HG03378 (cell line): ENCODE data around the gene SORCS2.

ENCODE experiments used
- ATAC-seq: cut with Tn5 transposase; IDR thresholded peaks from one replicate; pipeline ENCODE4 v1.9.1; 2021; ENCODE audit warnings: mild to moderate bottlenecking, moderate library complexity; ENCODE audit not compliant: unreplicated experiment

The SORCS2 gene

DNA sequence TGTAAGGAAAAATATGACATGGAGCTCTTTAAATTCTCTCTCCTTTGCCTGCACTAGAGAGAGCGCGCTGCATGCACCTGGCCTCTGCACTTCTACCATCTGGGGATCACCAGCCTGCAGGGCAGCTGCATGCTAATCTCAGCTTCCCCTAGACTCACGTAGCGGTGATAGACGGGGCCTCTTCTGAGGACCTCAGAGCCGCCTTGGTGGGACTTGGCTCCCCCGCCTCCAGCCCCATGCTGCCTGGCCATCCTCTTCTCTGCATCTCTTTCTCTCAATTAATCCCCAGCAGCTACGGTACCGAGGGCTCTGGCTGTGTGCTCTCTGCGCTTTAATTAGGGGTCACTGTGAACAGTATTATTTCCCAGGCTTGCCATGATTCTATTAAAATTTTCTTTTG is 295.2 kb downstream of the SORCS2 start:
- no peak for ATAC-seq

DNA sequence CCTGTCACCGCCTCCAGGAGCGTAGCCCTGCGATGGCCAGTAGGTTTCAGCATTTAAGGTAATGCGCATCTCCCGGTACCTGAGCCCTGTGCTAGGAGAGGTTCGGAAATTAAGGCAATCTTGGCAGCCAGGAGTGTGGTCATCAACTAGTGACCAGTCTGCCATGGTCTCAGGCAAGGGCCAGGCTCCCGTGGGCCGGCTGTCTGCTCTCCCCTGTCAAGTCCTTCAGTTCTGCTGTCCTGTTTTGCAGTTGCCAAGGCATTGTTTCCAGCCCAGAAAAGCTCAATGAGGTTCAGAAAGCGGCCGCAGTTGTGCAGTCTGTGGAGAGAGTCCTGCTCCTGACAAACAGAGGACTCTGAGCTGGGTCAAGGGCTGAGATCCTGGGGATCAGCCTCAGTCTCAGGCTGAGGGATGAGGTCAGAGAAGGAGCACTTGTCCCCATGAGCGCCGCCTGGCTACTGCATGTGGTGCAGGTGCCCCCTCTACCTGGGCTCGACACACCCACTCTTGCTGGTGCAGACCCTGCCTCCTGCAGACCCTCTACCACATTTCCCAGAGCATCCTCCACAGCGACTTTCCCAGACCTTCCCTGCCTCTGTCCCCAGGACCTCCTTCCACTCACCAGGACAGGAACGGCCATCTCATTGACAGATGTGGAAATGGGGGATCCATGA is 295.8 kb downstream of the SORCS2 start:
- ATAC-seq, result no peak

DNA sequence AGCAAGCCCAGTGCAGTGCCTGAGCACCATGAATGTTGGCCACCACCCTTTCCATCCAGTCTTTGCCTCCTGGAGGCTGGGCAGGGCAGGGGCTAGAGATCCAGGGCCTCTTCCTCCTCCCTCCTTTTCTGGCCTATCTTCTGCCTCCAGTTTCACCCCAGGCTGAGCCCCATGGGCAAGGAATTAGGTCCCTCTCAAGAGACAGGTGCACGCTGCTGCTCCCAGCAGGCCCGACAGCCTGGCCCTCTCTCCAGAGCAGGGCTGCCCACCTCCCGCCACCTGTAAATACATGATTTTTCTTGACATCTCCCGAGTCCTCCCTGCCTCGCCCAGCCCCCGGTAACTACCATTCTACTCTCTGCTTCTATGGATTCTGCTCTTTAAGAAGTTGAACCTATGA is 299.6 kb downstream of the SORCS2 start:
- no peak for ATAC-seq

- no peak for ATAC-seq
These were observed 306.3 kb downstream of the SORCS2 start for GRCh38 chr4:7498446-7499200.

DNA sequence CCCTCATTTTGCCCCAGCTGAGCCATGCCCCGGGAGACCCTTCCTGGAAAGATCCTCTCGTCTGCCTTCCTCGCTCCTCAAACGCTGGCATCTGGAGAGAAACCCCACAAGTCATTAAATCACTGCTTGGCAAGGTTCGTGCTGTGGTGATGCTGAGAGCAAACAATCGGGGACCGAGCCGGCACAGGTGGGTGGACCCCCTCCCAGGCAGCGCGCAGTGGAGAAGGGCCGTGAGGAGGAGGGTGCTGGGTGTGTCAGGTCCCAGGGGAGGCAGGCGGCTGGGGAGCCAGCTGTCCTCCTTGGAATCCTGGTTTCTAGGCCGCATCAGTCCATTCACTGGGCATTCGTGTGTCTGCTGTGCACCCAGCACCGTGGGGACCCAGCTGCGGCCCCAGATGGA is 307.3 kb downstream of the SORCS2 start:
- ATAC-seq, result no peak

DNA sequence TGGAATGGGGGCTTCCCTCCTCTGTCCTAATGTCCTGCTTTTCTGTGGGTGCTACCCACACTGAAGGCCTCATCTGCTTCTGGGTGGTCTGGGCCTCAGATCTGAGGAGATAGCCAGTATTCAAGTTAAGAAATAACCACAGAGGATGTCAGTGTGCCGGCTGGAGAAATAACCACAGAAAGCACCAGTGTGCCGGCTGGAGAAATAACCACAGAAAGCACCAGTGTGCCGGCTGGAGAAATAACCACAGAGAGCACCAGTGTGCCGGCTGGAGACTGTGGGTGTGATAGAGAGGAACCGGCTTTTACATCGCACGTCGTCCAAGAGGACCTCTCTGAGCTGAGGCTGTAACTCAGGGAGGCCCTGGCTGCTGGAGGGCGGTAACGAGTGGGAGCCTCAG is 308.1 kb downstream of the SORCS2 start:
- no peak for ATAC-seq

DNA sequence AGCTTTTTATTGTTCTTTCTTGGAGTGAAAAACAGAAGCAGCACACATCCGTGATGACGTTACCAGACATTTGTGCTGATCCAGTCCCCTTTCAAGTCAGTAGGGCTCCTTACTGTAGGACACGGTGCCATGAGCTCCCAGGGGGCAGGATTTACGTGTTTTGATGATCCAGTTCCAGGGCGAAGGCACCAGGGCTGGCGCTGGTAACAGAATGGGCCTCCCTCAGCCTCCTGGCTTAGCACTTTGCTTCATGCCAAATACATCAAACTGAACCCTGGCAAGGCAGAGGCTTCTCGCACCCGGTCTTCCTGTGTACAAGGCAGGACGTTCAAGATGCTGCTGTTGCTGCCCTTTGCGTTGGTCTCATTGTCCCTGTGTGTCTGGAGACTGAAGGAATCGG is 309.0 kb downstream of the SORCS2 start:
- ATAC-seq, result no peak

- no peak for ATAC-seq
These were observed 309.5 kb downstream of the SORCS2 start for GRCh38 chr4:7501873-7502272.

- no peak for ATAC-seq
These were observed 311.4 kb downstream of the SORCS2 start for GRCh38 chr4:7503559-7504249.

GRCh38 chr4:7505116-7505900 is 313.0 kb downstream of the SORCS2 start:
- no peak for ATAC-seq

GRCh38 chr4:7506119-7506518 is 313.8 kb downstream of the SORCS2 start:
- no peak for ATAC-seq

- ATAC-seq, result no peak
These were observed 314.2 kb downstream of the SORCS2 start for GRCh38 chr4:7506572-7506971.

DNA sequence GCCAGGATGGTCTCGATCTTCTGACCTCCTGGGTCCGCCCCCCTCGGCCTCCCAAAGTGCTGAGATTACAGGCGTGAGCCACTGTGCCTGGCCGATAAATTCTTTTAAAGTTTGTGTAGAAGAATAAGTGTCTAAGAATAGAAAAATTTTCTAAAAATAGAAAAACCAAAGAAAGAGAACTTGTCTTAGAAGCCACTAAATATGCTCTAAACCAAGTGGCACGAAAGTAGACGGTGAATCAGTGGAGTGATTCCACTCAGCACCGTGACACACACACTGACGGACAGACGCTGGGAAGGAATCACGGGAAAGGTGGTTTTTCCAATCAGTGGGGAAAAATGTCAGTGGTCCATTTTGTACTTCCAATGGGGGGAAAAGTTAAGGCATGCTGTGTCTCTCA is 315.0 kb downstream of the SORCS2 start:
- ATAC-seq, result no peak

DNA sequence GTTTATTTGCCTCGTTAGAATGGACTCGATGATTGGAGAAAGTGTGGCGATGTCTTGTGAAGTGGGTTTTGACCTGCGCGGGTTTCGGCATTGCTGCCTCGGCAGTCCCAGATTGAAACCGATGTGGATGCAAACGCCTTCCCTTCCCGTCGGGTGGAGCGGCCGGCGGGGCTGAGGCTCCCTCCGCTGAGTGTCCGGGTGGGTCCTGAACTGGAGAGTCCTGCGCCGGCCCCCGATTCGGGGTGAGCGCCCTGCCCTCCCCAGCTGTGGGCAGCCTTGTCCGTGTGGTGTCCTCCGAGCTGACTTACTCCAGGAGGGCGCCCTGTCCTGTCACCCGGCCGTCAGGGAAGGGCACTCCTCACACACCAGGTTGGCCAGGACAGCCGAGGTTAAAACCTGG is 317.7 kb downstream of the SORCS2 start:
- ATAC-seq, result no peak

GRCh38 chr4:7510538-7510937 is 318.2 kb downstream of the SORCS2 start:
- ATAC-seq, result no peak

DNA sequence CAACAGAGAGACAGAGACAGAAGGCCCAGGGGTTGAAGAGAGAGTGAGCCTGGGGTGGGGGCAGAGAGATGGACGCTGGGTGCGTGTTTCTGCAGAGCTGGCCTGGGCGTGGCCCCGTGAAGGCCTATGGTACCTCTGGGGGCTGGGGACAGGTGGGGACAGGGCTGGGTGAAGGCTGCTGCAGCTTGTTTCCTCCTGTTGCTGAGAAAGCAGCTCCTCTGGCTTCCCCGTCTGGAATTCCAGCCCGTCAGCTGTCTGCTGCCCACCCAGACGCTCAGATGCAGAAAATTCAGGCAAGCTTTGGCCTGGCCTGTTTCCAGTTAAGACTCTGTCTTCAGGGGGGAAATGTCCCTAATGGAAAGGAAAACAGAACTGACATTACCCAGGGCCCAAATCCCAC is 319.2 kb downstream of the SORCS2 start:
- ATAC-seq, result no peak

GRCh38 chr4:7512428-7512827 is 320.1 kb downstream of the SORCS2 start:
- ATAC-seq, result no peak

DNA sequence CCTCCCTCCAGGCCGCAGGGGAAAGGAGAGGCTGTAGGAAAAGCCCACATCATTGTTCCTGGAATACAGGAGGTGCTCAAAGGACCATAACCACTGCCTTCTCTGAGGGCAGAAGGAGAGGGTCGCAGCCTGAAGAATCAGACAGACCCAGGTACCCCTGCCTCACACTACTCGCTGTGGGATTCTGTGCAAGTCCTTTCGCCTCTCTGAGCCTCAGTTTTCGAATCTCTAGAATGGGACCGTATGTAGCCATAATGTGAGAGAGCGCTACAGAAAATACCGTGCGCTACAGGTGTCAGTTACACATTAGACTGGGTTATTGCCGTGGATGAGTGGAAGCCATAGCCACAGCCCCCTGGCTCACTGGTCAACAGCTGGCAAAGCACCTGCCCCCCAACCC is 320.6 kb downstream of the SORCS2 start:
- ATAC-seq, result no peak

DNA sequence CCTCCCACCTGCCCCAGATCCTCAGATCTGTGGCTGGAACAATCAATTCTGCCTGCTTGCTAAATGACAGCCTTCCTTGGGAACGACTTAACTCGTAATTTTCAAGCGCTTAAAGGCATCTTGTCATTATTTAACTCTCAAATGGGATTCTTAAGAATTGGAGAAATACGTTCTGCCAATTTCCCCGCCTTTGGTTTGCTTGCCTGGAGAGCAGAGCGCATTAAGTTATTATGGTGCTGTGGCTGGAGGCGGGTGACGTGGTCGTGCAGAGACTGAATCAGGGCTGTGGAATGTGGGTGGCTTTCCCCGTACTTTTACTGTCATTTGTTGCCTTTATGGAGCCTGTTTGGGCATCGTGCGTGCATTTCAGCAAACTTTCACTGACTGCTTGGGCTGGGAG is 321.3 kb downstream of the SORCS2 start:
- no peak for ATAC-seq

DNA sequence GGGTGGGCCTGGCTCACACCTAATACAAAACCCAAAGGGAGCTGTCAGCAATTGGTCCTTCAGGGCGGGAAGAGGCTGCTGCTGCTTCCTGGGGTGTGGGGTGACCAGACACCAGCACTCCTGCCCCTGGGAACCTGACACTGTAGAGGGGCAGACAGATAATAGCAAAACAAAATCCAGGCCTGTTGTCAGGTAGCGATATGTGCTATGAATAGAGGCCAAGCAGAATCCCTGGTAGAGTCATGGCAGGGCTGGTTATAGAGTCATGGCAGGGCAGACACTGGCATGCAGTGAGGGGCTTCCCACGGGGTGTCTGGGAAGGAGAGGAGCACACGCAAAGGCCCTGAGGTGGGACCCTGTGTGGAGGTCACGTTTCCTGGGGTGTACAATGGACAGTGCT is 321.9 kb downstream of the SORCS2 start:
- no peak for ATAC-seq

DNA sequence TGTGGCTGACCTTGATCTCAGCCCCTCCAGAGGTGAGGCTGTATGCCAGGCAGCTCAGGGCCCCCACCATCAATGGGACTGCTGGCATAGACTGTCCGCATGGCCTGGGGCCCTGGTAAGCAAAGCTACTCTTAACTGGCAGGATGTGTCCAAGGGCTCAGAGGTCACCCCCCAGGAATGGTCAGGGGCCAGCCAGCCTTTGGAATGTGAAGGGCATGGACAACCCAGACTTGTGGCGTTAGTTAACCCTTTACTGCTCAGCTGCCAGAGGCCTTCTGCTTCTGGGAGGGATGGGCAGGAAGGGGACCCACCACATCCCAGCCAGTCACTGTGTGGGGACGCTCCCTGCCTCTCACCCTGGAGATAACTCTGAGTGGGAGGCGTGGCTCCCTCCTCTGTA is 322.5 kb downstream of the SORCS2 start:
- no peak for ATAC-seq
